Right lobe of liver (tissue), 6 donors: ENCODE results near the gene CDR2L. TPM values are rescaled to one million over a fixed set of nuclear protein-coding genes. Genes with fewer than 3 reads are reported as not detected.
"Not testable (repeated sequence)": the region's sequence is repeated elsewhere in the genome, so short reads cannot be mapped to it uniquely, and the experiment has no call there.

Experiments
- ATAC-seq, 4 donors: fragments of 200-7000 bp; cut with Tn5 transposase; one replicate each; pipeline ENCODE4 v1.9.1; 2020; ENCODE audit warnings: mild to moderate bottlenecking in 4 of 4, moderate library complexity in 4 of 4
- DNase-seq, 3 donors: peaks; one replicate each; pipeline ENCODE4 v3.0.0-alpha.2; 2020
- H3K27ac ChIP-seq, 3 donors: fragments of 200-600 bp; one replicate each; pipeline ENCODE4 v1.8.0; 2022
- H3K27me3 ChIP-seq, 2 donors: fragments of 200-600 bp; one replicate each; pipeline ENCODE4 v1.8.0; 2022
- H3K36me3 ChIP-seq, 4 donors: fragments of 200-600 bp; sonication (generic) in 1 of 4; one replicate each; pipeline versions ENCODE4 v1.5.1 to v1.8.0; 2017 to 2022; ENCODE audit warnings: control low read depth in 1 of 4
- H3K4me1 ChIP-seq, 4 donors: fragments of 200-600 bp; sonication (generic) in 1 of 4; one replicate each; pipeline versions ENCODE4 v1.5.1 to v1.8.0; 2017 to 2022; ENCODE audit warnings: control low read depth in 1 of 4
- H3K4me3 ChIP-seq, 3 donors: fragments of 200-600 bp; one replicate each; pipeline ENCODE4 v1.8.0; 2022
- H3K9me3 ChIP-seq, 4 donors: fragments of 200-600 bp; sonication (generic) in 1 of 4; one replicate each; pipeline versions ENCODE4 v1.5.1 to v1.8.0; 2017 to 2022; ENCODE audit warnings: control low read depth in 1 of 4
- CTCF ChIP-seq, 4 donors: fragments of 200-600 bp in 3 of 4; fragments of 450-650 bp in 1 of 4; IDR thresholded peaks; one replicate each; pipeline versions ENCODE4 v1.5.1 to v1.8.0; 2016 to 2022; ENCODE audit warnings: antibody characterized with exemption in 4 of 4, mild to moderate bottlenecking in 2 of 4
- POLR2A ChIP-seq: fragments of 450-650 bp; IDR thresholded peaks from one replicate; pipeline ENCODE4 v1.6.1; 2017; ENCODE audit warnings: antibody characterized with exemption, mild to moderate bottlenecking
- WGBS: methylation state at CpG from one replicate; pipeline ENCODE4 v1.1.6; 2018; ENCODE audit warnings: low coverage, low lambda C conversion rate; ENCODE audit not compliant: insufficient coverage; ENCODE audit errors: missing lambda C conversion rate; 5-methylcytosine and 5-hydroxymethylcytosine counted together
- intact Hi-C, 2 donors: fragments of 100-400 bp; cut with DNase I; formaldehyde crosslinking; loops; one replicate each; pipeline versions ENCODE4 v1.11.2 to v1.14.1; 2022
- total RNA-seq, 6 experiments: library from RNA; depleted of rRNA in 2 of 6; stranded (reverse); fragments of >200 nt in 2 of 6; fragmentation: NEBNext Ultra II Directional in 3 of 6; extraction: Animal tissue kit (Norgen Biotek cat#: 25700) in 3 of 6; gene quantifications; one replicate each; pipeline versions ENCODE4 v1.1.0 to v1.2.4, GENCODE V29; 2016 to 2023
- donor health status: DM: no; HTN: yes; CAD: no.
- donor health status: DM: no; HTN: no; CAD: no.
- donor health status: DM: no; HTN: no; CAD: no.
- donor health status: DM: no; HTN: yes; CAD: no.
- donor health status: DM: no; HTN: yes; CAD: no.

The CDR2L gene
- total RNA-seq, 6 experiments from 2014 or later: 0.64 to 2.3 (median 1.4) TPM

DNA sequence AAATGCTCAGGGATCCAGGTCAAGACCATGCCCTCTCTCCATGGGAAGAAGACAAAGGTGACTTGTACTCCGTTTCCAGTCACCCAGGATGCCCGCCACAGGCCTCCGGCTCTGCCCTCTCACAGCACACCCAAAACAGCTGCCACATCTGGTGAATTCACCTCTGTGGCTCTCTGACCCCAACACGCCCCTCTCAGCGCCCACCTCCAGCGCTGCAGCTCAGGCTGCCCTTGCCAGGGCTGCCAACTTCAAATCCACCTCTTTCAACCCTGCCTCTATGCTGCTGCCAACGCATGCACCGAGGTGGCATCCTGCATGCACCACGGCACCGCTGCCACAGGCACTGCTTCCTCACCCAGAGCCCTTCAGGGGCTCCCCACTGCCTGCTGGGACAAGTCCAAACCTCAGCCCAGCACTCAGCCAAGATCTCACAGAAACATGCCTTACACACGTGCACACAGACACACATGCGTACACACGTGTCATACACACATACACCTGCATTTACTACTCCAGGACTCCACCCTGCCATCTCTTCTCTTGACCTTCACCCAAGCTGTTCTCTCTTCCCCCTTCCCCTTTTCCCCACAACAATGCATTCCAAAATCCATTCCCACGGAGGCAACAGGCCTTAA is 22.3 kb upstream of the CDR2L start:
- Histone ChIP-seq H3K4me1 (no peaks in the 10 kb centered on the region), H3K4me3 (no peak overlapping the region), H3K27ac (no peak overlapping the region), H3K9me3 (no peaks in the 10 kb centered on the region), H3K36me3 (no peaks in the 10 kb centered on the region), H3K27me3 (no peaks in the 10 kb centered on the region)
- ATAC-seq (no peak), DNase-seq (no peak)
- intact Hi-C loops: no loop called here
- WGBS: 68% methylated on average over 9 of the region's 14 CpGs
- TF ChIP-seq CTCF (IDR thresholded peaks at IDR 0.05): no peak
- no peak for TF ChIP-seq POLR2A

GRCh38 chr17:74968361-74968780 is 19.1 kb upstream of the CDR2L start:
- ATAC-seq: no peak
- H3K27me3 ChIP-seq: no peaks in the 10 kb centered on the region
- no peak overlapping the region for H3K27ac ChIP-seq
- peaks cover 0 to 13% (median 0%) of the 10 kb centered on the region in 4 donors for H3K4me1 ChIP-seq
- 33% methylated on average over 1 of the region's 5 CpGs for WGBS
- no peaks in the 10 kb centered on the region for H3K9me3 ChIP-seq
- no peaks in the 10 kb centered on the region for H3K36me3 ChIP-seq
- no peak for DNase-seq
- H3K4me3 ChIP-seq: no peak overlapping the region
- TF ChIP-seq CTCF (IDR thresholded peaks at IDR 0.05): no peak
- no peak for TF ChIP-seq POLR2A
- intact Hi-C loops: no loop called here

DNA sequence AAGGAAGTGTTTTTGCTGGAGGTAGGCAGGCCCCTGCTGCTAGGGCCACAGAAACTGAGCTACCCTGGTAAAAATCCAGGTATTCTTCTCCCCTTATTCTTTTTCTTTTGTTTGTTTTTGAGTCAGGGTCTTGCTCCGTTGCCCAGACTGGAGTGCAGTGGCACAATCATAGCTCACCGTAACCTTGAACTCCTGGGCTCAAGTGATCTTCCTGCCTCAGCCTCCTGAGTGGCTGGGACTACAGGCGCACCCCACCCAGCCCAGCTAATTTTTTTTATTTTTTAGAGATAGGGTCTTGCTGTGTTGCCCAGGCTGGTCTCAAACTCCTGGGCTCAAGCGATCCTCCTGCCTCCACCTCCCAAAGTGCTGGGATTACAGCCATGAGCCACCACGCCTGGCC is 17.9 kb upstream of the CDR2L start:
- intact Hi-C loops, H3K9me3 ChIP-seq, DNase-seq, H3K27me3 ChIP-seq, H3K36me3 ChIP-seq, H3K27ac ChIP-seq, ATAC-seq, H3K4me3 ChIP-seq: not testable (repeated sequence)
- H3K4me1 ChIP-seq: peaks cover 0 to 13% (median 0%) of the 10 kb centered on the region in 4 donors
- 73% methylated on average over 2 of the region's 5 CpGs for WGBS

- Histone ChIP-seq H3K4me3 (peak overlapping the region in 1 of 3 donors; percentile 13), H3K4me1 (peaks cover 0 to 13% (median 0%) of the 10 kb centered on the region in 4 donors), H3K36me3 (no peaks in the 10 kb centered on the region), H3K9me3 (no peaks in the 10 kb centered on the region), H3K27me3 (no peaks in the 10 kb centered on the region), H3K27ac (no peak overlapping the region)
- peak; percentile 50 to 76 (median 58) for ATAC-seq
- intact Hi-C loops: no loop called here
- DNase-seq: peak in 1 of 3 donors; percentile 37
- TF ChIP-seq POLR2A (no peak), CTCF (IDR thresholded peaks at IDR 0.05) (no peak)
- 74% methylated on average over 3 of the region's 3 CpGs for WGBS
Observed at GRCh38 chr17:74970395-74970794, 17.0 kb upstream of the CDR2L start.

- H3K4me1 ChIP-seq: peaks cover 0 to 13% (median 0%) of the 10 kb centered on the region in 4 donors
- 79% methylated on average over 3 of the region's 8 CpGs for WGBS
Observed at GRCh38 chr17:74971069-74971841, 16.2 kb upstream of the CDR2L start.

More at GRCh38 chr17:74971069-74971841, 16.2 kb upstream of the CDR2L start:
- H3K4me3 ChIP-seq: peak overlapping the region; percentile 43 to 54 (median 49)
- TF ChIP-seq CTCF (IDR thresholded peaks at IDR 0.05) (no peak), POLR2A (no peak)
- intact Hi-C loops: no loop called here
- peak overlapping the region in 2 of 3 donors; percentile 33 to 54 for H3K27ac ChIP-seq
- DNase-seq (no peak), ATAC-seq (no peak)
- no peaks in the 10 kb centered on the region for H3K36me3 ChIP-seq
- H3K9me3 ChIP-seq: no peaks in the 10 kb centered on the region
- no peaks in the 10 kb centered on the region for H3K27me3 ChIP-seq
